ENCODE measurements around the gene ZNF649. TPM values are rescaled to one million over a fixed set of nuclear protein-coding genes. Genes with fewer than 3 reads are reported as not detected.

Gene ZNF649
- total RNA-seq, 1 donor from 2014 or later: 27.4 TPM

GRCh38 chr19:51931921-51932320 lies 27.1 kb upstream of the ZNF649 start:
- intact Hi-C loops (cut with micrococcal nuclease): no loop called here
- Mint-ChIP-seq H3K4me1 (peaks cover 18% of the 10 kb centered on the region), H3K27ac (no peak overlapping the region), H3K27me3 (no peaks in the 10 kb centered on the region), H3K4me3 (no peak overlapping the region), H3K36me3 (ENCODE audit: low read depth) (peaks cover 88% of the 10 kb centered on the region), H3K9me3 (peaks cover 23% of the 10 kb centered on the region)
- POLR2A ChIA-PET: interaction anchor here (0.7 kb wide), 1 partner anchor 670 kb away, joined by 10 read pairs; no protein-coding TSS in a partner anchor
- no peak for ATAC-seq (ENCODE audit: low read depth)
- TF ChIP-seq CTCF (IDR thresholded peaks at IDR 0.05): no peak
- no peak for DNase-seq
- CTCF ChIA-PET: no interaction called here

- POLR2A ChIA-PET: no interaction called here
- TF ChIP-seq CTCF (IDR thresholded peaks at IDR 0.05): no peak
- intact Hi-C loops (cut with micrococcal nuclease): loop anchor here (1.0 to 10.0 kb wide), 9 partner anchors 23 to 307 kb away; partner anchors contain the start of genes ZNF350, ZNF432, ZNF577 and ZNF614
- no peak for DNase-seq
- CTCF ChIA-PET: no interaction called here
- Mint-ChIP-seq H3K4me3 (peak overlapping the region; percentile 100), H3K27ac (peak overlapping the region; percentile 93), H3K4me1 (peaks cover 24% of the 10 kb centered on the region), H3K9me3 (peaks cover 32% of the 10 kb centered on the region), H3K36me3 (ENCODE audit: low read depth) (peaks cover 67% of the 10 kb centered on the region), H3K27me3 (no peaks in the 10 kb centered on the region)
- ATAC-seq (ENCODE audit: low read depth): no peak
Measured at GRCh38 chr19:51927859-51928258, 23.0 kb upstream of the ZNF649 start.

GRCh38 chr19:51926784-51927741 lies 22.2 kb upstream of the ZNF649 start, which contains the start of gene ZNF613:
Gene ZNF613, plus strand, starts transcription at chr19:51927472. Its CDS starts 8,749 bp downstream, at chr19:51936221.
- H3K4me3 Mint-ChIP-seq: peak within 1 kb of the TSS; percentile 100
- intact Hi-C loops (cut with micrococcal nuclease): loop anchor here (1.0 to 10.0 kb wide), 9 partner anchors 22 to 308 kb away; partner anchors contain the start of genes ZNF350, ZNF432, ZNF577 and ZNF614
- no peaks in the 10 kb centered on the region for H3K27me3 Mint-ChIP-seq
- peak within 1 kb of the TSS; percentile 93 for H3K27ac Mint-ChIP-seq
- peaks cover 24% of the 10 kb centered on the region for H3K4me1 Mint-ChIP-seq
- H3K36me3 Mint-ChIP-seq (ENCODE audit: low read depth): peaks cover 64% of the 10 kb centered on the region
- ATAC-seq (ENCODE audit: low read depth) (peak; percentile 94), DNase-seq (peak; percentile 71)
- H3K9me3 Mint-ChIP-seq: peaks cover 35% of the 10 kb centered on the region
- ChIA-PET CTCF (interaction anchor here (1.5 kb wide), 1 partner anchor 36 kb away, joined by 4 read pairs; no protein-coding TSS in a partner anchor), POLR2A (interaction anchor here (0.8 to 1.6 kb wide), 2 partner anchors 101 to 122 kb away, joined by 3 to 7 read pairs; partner anchors contain the start of genes ZNF432 and ZNF614)
- no peak for TF ChIP-seq CTCF (IDR thresholded peaks at IDR 0.05)

GRCh38 chr19:51926426-51926783 lies 21.6 kb upstream of the ZNF649 start:
- Mint-ChIP-seq H3K36me3 (ENCODE audit: low read depth) (peaks cover 62% of the 10 kb centered on the region), H3K27me3 (no peaks in the 10 kb centered on the region), H3K4me3 (peak overlapping the region; percentile 100), H3K27ac (peak overlapping the region; percentile 93), H3K4me1 (peaks cover 24% of the 10 kb centered on the region), H3K9me3 (peaks cover 36% of the 10 kb centered on the region)
- DNase-seq: no peak
- CTCF ChIA-PET: interaction anchor here (1.5 kb wide), 1 partner anchor 35 kb away, joined by 4 read pairs; no protein-coding TSS in a partner anchor
- no peak for ATAC-seq (ENCODE audit: low read depth)
- POLR2A ChIA-PET: interaction anchor here (0.8 to 1.6 kb wide), 2 partner anchors 102 to 122 kb away, joined by 3 to 7 read pairs; partner anchors contain the start of genes ZNF432 and ZNF614
- no peak for TF ChIP-seq CTCF (IDR thresholded peaks at IDR 0.05)
- intact Hi-C loops (cut with micrococcal nuclease): loop anchor here (10.0 kb wide), 2 partner anchors 168 to 308 kb away; partner anchors contain the start of gene ZNF841

- H3K27me3 Mint-ChIP-seq: no peaks in the 10 kb centered on the region
- H3K4me3 Mint-ChIP-seq: no peak overlapping the region
- CTCF ChIA-PET: no interaction called here
- no peak overlapping the region for H3K27ac Mint-ChIP-seq
- intact Hi-C loops (cut with micrococcal nuclease): loop anchor here (10.0 kb wide), 2 partner anchors 173 to 313 kb away; partner anchors contain the start of gene ZNF841
- TF ChIP-seq CTCF (IDR thresholded peaks at IDR 0.05): no peak
- peaks cover 46% of the 10 kb centered on the region for H3K9me3 Mint-ChIP-seq
- DNase-seq (no peak), ATAC-seq (ENCODE audit: low read depth) (no peak)
- POLR2A ChIA-PET: no interaction called here
- H3K36me3 Mint-ChIP-seq (ENCODE audit: low read depth): peaks cover 37% of the 10 kb centered on the region
- H3K4me1 Mint-ChIP-seq: peaks cover 7% of the 10 kb centered on the region
Measured at GRCh38 chr19:51921949-51922348, 17.1 kb upstream of the ZNF649 start.
